Measurements from ENCODE around the gene ARHGAP21. TPM values are rescaled to one million over a fixed set of nuclear protein-coding genes. Genes with fewer than 3 reads are reported as not detected.

Gene ARHGAP21
- total RNA-seq, 1 experiment from 2014 or later: 59.4 TPM

DNA sequence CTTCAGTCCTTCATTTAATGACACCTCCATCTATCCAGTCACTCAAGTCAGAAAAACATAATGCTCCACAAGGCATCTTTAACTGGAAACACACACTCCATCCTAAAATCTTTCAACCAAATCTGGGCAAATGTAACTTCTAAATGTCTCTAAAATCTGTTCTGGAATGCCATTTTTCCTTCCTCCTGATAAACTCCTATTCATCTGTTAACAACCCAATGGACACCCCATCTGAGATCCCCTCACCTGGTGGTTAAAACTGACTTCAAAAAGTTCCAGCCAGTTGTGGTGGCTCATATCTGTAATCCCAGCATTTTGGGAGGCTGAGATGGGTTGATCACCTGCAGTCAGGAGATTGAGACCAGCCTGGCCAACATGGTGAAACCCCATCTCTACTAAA lies 78.7 kb downstream of the ARHGAP21 start:
- no peaks in the 10 kb centered on the region for H3K9me3 ChIP-seq (ENCODE audit: control insufficient read depth, low read depth, low read length)
- no peak overlapping the region for H3K4me2 ChIP-seq (ENCODE audit: insufficient read depth, insufficient read length, low read length)
- H4K20me1 ChIP-seq (ENCODE audit: control insufficient read depth, insufficient read depth, insufficient read length): no peaks in the 10 kb centered on the region
- no peaks in the 10 kb centered on the region for H3K36me3 Mint-ChIP-seq (ENCODE audit: insufficient read depth in 1 of 3, low read depth in 3 of 3)
- H3T11ph ChIP-seq (ENCODE audit: low read length): no peak overlapping the region
- no peaks in the 10 kb centered on the region for H3K27me3 Mint-ChIP-seq (ENCODE audit: low read depth)
- no peak overlapping the region for H3K9ac ChIP-seq (ENCODE audit: extremely low read depth, insufficient read length, low read length)
- TF ChIP-seq, protein P1, sequence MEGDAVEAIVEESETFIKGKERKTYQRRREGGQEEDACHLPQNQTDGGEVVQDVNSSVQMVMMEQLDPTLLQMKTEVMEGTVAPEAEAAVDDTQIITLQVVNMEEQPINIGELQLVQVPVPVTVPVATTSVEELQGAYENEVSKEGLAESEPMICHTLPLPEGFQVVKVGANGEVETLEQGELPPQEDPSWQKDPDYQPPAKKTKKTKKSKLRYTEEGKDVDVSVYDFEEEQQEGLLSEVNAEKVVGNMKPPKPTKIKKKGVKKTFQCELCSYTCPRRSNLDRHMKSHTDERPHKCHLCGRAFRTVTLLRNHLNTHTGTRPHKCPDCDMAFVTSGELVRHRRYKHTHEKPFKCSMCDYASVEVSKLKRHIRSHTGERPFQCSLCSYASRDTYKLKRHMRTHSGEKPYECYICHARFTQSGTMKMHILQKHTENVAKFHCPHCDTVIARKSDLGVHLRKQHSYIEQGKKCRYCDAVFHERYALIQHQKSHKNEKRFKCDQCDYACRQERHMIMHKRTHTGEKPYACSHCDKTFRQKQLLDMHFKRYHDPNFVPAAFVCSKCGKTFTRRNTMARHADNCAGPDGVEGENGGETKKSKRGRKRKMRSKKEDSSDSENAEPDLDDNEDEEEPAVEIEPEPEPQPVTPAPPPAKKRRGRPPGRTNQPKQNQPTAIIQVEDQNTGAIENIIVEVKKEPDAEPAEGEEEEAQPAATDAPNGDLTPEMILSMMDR (conservative IDR thresholded peaks at IDR 0.05): no peak
- H4K8ac ChIP-seq (replicated peaks; ENCODE audit: insufficient read length, low read depth, low read length): no peak overlapping the region
- H2AK5ac ChIP-seq (ENCODE audit: insufficient read length, low read length): no peak overlapping the region
- no peak overlapping the region for H3K27ac Mint-ChIP-seq
- H3K14ac ChIP-seq (ENCODE audit: insufficient read depth, low read length): no peak overlapping the region
- no peaks in the 10 kb centered on the region for H3K9me3 Mint-ChIP-seq
- no peaks in the 10 kb centered on the region for H3K79me2 ChIP-seq (ENCODE audit: insufficient read depth, low read length)
- H2BK15ac ChIP-seq (ENCODE audit: low read depth, low read length): no peak overlapping the region
- H3K56ac ChIP-seq (ENCODE audit: insufficient read length, low read depth, low read length): no peak overlapping the region
- H4K91ac ChIP-seq (ENCODE audit: insufficient read length, low read depth, low read length): no peak overlapping the region
- no peak overlapping the region for H3K4ac ChIP-seq (ENCODE audit: low read depth, low read length)
- H3K23ac ChIP-seq (ENCODE audit: insufficient read length, low read depth, low read length): no peak overlapping the region
- H2BK20ac ChIP-seq (ENCODE audit: low read depth, low read length, poor library complexity, severe bottlenecking): no peak overlapping the region
- no peak overlapping the region for H2BK5ac ChIP-seq (ENCODE audit: insufficient read length, low read length)
- no peak overlapping the region for H3K18ac ChIP-seq (ENCODE audit: insufficient read length, low read depth, low read length)
- no peak overlapping the region for H2BK12ac ChIP-seq (ENCODE audit: insufficient read length, low read depth, low read length)
- no peak overlapping the region for H4K5ac ChIP-seq (ENCODE audit: insufficient read length, low read depth, low read length)
- H3K23me2 ChIP-seq (ENCODE audit: insufficient read length, low read depth, low read length, poor library complexity, severe bottlenecking): no peaks in the 10 kb centered on the region
- H3K4me3 Mint-ChIP-seq: no peak overlapping the region
- H3K27ac ChIP-seq (ENCODE audit: insufficient read length, low read depth, low read length): no peak overlapping the region
- no peak overlapping the region for H2BK120ac ChIP-seq (ENCODE audit: low read depth, low read length, poor library complexity, severe bottlenecking)
- peaks cover 10 to 11% of the 10 kb centered on the region in 2 experiments for H3K4me1 Mint-ChIP-seq
- DNase-seq: no peak
- H3K27me3 ChIP-seq (ENCODE audit: insufficient read depth, low read length): no peaks in the 10 kb centered on the region
- H3K4me1 ChIP-seq (ENCODE audit: insufficient read depth, low read length): no peaks in the 10 kb centered on the region
- no peaks in the 10 kb centered on the region for H3K79me1 ChIP-seq (ENCODE audit: insufficient read depth, low read depth, low read length, poor library complexity, severe bottlenecking)
- H2AFZ ChIP-seq (ENCODE audit: low read length): no peak overlapping the region

Data from H9 (cell line).